Measurements from ENCODE around the gene ZNF770. TPM values are rescaled to one million over a fixed set of nuclear protein-coding genes. Genes with fewer than 3 reads are reported as not detected.

ZNF770 gene, protein sequence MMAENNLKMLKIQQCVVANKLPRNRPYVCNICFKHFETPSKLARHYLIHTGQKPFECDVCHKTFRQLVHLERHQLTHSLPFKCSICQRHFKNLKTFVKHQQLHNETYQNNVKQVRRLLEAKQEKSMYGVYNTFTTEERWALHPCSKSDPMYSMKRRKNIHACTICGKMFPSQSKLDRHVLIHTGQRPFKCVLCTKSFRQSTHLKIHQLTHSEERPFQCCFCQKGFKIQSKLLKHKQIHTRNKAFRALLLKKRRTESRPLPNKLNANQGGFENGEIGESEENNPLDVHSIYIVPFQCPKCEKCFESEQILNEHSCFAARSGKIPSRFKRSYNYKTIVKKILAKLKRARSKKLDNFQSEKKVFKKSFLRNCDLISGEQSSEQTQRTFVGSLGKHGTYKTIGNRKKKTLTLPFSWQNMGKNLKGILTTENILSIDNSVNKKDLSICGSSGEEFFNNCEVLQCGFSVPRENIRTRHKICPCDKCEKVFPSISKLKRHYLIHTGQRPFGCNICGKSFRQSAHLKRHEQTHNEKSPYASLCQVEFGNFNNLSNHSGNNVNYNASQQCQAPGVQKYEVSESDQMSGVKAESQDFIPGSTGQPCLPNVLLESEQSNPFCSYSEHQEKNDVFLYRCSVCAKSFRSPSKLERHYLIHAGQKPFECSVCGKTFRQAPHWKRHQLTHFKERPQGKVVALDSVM
- total RNA-seq (2014; rRNA removed; shearing (Covaris generic)), result 15.3 and 15.7 TPM in 2 replicates

DNA sequence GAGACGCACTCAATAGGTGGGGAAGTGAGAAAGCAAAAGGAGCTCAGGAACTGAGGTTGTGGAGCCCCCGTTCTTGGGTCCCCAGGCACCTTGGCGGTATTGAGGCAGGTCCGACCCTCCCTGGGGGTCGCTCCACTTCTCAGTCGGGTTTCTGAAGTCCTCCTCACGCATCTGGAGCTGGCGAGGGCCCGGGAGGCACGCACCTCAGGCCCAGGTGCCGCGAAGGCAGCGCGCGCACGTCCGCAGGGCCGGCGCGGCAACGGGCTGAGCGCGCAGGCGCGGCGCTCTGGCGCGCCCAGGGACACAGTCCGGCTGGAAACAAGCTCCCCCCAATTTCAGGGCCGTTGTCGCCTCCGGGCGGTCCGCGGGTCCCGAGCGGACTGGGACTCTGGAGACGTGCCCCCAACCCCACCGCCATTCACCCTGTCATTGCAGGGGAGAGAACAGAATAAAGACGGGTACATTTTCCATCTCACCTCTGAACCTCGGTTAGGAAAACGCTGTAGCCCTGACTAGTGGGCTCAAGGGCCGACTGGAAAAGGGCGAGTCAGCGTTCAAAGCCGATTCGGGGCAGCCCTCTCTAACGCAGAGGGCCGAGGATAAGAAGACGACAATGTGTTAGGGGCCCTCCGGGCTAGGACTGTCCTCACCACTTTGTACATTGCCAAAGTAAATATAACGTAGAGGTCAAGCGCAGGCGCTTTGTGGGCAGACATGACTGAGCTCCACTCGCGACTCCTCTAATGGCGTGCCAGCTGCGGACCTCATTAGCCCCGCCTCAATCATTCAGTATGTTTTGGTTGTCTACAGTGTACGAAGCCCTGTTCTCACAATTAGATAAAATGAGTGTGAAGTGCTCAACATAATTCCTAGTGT is at the start of gene ZNF770:
TSS of gene ZNF770 (minus strand) at position 261 of the 876 bp plus-strand sequence. CDS start 4,853 bp downstream, outside the sequence.
- DNase-seq (ENCODE audit: low spot score), result peak; percentile 45

DNA sequence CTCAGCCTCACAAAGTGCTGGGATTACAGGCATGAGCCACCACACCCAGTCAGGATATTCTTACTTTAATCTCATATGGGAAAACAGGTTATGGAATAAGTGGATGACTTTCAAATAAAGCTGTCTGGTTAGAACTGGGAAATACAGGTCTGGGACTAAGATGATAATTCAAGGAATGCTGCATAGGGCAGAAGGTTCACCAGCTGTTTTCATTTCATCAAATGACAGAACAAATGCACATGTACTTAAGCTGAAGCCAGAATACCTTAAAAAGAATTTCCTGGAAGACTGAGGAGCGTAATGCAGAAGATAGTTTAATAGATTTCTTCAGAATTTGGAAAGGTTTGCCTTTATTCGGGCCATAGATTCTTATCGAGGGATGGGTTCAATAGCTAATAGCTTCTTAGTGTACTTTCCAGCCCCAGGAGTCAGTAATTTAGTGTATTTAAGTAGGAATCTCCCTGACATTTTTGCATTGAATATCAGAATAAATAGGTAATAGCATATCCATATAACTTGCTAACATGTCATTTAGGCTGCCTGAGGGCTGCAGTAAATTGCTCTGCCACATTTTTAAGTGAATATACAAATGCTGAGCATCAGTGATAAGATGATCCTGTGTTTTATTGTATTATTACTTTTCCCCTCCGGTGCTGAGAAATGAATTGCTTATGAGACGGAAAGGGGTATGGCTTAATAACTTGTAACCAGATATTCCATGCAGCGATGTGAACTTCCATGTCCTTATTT is 40.3 kb upstream of the ZNF770 start:
- DNase-seq (ENCODE audit: low spot score), result no peak

DNA sequence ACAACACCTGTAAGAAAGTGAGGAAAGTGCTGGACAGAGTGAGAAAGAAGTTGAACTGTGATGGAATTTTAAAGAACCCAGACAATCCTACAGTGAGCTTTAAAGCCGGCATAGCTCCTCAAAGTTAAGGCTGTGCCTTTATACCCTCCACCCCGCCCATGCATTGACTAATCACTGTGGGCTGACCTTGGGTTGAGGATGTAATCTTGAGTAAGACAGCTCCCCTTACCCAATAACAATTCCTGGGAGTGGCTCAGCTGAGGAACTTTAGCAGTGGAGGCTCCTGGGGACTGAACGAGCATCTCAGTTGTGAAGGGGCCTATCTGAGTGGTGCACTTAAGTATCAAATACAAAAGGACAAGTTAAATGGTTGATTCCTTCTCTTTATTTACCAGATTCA is 35.7 kb upstream of the ZNF770 start:
- no peak for DNase-seq (ENCODE audit: low spot score)

DNA sequence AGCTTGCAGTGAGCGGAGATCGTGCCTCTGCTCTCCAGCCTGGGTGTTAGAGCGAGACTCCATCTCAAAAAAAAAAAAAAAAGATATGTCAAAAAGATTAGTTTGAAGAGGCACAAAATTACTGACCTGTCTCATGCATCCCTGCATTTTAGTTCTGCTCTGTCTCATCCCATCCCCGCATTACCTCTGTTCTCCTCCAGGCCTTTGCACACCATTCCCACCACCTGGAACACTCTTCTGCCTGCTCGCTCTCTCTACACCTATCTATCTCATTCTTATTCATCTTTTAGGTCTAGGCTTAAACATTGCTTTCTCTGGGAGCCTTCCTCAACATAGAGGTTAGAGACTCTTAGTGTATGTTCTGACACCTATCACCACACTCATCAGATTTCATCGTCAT is 32.9 kb upstream of the ZNF770 start:
- no peak for DNase-seq (ENCODE audit: low spot score)

DNA sequence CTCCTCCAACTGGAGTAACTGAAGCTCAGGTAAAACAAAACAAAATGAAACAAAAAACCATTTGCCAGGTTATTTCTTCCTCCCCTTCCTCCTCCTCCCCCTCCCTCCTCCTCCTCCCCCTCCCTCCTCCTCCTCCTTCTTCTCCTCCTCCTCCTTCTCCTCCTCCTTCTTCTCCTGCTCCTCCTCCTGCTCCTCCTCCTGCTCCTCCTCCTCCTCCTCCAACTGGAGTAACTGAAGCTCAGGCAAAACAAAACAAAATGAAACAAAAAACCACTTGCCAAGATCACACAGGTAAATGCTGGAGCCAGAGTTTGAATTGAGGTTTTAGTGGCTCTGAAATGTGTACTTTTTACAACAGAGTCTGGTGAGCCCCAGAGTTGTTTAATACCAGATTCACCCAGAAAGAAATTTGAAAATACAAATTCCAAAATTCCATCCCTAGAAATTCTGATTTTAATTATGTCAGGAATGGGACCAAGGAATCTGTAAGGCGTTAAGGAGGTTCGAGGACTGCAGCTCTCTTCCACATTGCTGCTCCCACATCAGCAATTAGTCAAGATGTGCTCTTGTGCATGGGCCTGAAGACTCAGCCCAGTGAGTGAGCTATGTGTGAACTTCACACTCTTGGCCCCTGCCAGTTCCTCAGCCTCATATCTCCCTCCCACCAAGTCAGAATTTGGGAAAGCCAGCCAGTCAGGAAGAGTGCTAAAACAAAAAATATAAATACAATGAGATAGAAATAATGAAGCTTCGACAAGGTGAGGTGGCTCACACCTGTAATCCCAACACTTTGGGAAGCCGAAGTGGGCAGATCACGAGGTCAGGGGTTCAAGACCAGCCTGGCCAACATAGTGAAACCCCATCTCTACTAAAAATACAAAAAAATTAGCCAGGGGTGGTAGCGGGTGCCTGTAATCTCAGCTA is 31.6 kb upstream of the ZNF770 start:
- peak; percentile 44 for DNase-seq (ENCODE audit: low spot score)

DNA sequence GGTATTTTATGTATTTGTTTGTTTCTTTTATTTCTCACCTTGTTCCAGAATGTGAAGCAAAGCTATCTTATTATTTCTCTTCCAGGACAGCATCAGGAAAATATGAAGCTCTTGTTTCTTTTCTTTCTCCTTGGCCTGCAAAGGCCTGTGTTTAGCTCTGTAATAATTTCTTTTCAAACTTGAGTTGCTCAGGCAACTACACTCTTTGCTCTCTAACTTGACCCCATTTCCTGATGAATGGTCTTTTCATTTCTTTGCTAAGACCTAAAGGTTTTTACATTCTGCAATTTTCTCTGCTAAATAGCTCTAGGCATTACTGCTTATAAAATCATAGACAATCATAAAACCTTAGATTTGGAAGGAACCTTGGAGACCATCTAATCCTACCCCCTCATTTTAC is 26.2 kb upstream of the ZNF770 start:
- no peak for DNase-seq (ENCODE audit: low spot score)

DNA sequence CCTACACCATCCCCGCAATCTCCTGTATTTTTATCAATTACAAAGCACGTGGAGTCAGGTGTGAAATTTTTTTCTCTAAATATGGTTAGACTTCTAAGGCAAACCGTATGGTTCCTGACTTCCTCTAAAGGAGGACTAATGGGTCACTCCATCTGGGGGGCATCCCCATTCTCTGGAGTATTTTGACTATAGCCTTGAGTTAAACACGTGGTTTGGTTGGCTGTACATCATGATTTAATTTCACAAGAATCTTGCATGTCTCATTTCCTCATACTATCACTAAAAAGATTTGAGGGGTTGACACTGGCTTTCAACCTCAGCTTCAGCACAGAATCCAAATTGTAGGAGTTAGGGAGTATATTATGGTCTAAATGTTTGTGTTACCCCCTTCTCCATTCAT is 25.3 kb upstream of the ZNF770 start:
- DNase-seq (ENCODE audit: low spot score), result no peak

DNA sequence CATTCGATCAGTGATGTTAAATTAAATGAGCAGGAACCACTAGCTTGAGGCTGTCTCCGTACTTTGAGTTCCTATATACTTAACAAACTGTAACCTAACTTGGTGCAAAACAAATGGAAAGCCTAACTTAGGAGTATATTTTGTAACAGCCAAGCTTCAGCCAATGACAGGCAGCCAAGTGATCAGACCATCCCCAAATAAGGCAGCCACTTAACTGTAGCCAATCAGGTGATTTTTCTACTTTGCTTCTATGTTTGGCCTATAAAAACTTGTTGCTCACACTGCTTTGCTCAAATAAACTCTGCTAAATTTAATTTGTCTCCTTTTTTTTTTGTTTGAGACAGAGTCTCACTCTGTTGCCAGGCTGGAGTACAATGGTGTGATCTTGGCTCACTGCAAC is 19.3 kb upstream of the ZNF770 start:
- DNase-seq (ENCODE audit: low spot score), result no peak

DNA sequence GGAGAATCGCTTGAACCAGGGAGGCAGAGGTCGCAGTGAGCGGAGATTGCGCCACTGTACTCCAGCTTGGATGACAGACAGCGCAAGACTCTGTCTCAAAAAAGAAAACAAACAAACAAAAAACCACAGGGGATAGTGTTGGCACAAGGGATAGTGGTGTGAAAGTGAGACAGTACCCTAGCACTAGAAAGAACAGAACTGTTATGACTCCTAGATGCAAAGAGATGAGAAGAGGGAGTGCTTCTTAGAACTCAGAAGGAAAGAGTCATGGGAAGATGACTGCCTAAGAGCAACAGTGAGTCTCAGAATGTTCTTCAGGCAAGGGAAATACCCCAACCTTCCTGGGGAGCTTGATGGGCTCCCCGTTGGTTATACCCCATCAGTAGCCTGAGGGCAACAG is 17.8 kb upstream of the ZNF770 start:
- DNase-seq (ENCODE audit: low spot score), result no peak

DNA sequence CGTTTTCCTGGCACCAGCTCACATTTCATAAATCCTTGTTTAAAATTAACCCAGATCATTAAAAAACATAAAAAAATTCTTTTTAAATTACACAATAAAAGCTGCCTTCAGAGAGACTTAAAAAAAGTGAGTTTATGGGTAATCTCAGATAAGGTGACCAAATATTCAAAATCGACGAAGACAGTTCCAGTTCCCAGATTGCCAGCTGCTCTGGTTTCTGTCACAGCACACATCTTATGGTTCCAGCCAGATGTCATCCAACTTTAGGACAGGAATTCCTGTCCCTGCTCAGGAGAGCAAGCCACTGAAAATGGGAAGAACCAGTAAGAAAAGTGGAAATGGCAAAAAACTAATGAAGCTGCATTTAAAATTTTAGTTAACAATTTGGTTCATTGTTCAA is 15.8 kb upstream of the ZNF770 start:
- DNase-seq (ENCODE audit: low spot score), result no peak

DNA sequence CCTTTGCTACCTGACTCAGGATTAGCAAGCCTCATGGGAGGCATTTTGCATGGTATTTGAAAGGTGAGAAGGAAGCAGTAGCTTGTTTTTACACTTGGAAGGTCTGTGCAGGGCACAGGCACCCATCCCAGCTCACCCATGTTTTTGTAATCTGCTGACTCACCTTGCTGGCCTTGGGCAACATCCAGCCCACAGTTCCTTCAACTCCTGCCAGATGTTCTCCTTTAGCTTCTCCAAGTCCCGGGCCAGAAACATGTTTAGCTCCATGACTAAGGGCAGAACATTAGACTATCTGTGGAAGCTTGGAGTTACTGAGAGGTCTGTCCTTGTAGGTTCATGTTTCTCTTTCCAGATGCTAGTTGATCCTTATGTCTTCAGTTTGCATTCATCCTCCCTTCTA is 12.4 kb upstream of the ZNF770 start:
- peak; percentile 64 for DNase-seq (ENCODE audit: low spot score)

DNA sequence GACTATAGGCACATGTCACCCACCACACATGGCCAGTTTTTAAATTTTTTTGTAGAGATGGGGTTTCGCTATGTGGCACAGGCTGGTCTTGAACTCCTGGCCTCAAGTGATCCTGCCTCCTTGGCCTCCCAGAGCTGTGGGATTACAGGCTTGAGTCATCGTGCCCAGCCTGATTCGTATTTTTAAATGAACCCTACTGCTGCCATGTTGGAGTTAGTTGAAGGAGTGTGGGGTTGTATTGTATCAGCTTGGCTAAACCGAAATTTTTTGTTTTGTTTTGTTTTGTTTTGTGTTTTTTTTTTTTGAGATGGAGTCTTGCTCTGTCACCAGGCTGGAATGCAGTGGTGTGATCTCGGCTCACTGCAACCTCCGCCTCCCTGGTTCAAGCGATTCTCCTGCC is 11.8 kb upstream of the ZNF770 start:
- no peak for DNase-seq (ENCODE audit: low spot score)

DNA sequence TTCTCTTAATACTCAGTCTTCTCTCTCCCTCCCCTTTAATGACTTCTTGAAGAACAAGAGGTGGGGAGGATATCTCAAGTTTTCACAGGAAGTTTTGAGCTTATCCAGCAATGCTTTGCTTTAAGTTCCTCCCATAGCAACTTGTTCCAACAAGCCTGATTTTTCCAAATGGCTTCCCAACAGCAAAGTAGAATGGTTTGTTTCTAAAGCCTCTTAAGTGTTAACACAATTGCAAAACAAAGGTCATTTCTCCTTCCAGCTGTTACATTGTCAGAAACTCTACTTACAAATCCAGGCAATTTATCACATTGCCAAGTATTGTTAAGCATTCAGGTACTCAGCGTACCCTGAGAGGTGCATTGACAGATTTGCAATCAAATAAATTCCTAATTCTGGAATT is 6.8 kb upstream of the ZNF770 start:
- DNase-seq (ENCODE audit: low spot score), result no peak

DNA sequence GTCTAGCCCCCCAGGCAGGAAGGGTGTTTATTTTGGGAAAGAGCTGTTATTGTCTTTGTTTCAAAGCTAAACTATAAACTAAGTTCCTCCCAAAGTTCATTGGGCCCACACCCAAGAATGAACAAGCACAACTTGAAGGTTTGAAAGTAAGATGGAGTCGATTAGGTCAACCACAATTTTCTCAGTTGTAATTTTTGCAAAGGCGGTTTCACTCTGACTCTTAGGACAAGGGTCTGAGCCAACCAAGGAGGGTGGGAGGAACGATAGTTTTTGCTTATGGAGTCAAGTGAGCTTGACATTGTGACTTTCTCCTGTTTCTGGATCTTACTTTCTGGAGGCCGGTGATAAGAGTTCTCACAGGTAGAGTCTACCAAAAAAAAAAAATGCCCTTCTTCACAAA is 5.8 kb upstream of the ZNF770 start:
- no peak for DNase-seq (ENCODE audit: low spot score)

DNA sequence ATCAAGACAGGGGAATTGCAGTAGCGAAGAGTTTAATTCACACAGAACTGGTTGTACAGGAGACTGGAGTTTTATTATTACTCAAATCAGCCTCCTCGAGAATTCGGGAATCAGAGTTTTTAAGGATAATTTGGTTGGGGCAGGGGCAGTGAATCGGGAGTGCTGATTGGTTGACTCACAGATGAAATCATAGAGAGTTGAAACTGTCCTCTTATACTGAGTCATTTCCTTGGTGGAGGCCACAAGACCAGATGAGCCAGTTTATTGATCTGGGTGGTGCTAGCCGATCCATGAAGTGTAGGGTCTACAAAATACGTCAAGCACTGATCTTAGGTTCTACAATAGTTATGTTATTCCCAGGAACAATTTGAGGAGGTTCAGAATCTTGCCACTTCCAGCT is 5.3 kb upstream of the ZNF770 start:
- peak; percentile 65 for DNase-seq (ENCODE audit: low spot score)

DNA sequence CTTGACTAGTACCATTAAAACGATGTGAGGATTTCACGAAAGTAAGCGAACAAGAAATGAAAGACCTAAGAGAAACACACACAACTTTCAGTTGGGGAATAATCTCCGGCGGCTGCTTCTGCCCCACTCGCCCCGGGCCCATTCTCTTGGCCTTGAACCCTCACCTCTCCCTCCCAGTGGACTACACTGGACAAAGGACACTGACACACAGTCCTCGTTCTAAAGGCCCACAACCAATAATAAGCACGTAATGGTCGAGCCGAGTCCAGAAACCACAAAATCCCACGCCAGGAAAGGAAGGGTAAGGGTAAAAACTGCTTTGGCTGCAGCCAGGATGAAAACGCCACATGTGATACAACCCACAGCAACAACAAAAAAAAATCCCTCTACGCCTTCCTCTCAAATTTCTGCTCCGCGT is 469 bp downstream of the ZNF770 start:
- peak; percentile 12 for DNase-seq (ENCODE audit: low spot score)

DNA sequence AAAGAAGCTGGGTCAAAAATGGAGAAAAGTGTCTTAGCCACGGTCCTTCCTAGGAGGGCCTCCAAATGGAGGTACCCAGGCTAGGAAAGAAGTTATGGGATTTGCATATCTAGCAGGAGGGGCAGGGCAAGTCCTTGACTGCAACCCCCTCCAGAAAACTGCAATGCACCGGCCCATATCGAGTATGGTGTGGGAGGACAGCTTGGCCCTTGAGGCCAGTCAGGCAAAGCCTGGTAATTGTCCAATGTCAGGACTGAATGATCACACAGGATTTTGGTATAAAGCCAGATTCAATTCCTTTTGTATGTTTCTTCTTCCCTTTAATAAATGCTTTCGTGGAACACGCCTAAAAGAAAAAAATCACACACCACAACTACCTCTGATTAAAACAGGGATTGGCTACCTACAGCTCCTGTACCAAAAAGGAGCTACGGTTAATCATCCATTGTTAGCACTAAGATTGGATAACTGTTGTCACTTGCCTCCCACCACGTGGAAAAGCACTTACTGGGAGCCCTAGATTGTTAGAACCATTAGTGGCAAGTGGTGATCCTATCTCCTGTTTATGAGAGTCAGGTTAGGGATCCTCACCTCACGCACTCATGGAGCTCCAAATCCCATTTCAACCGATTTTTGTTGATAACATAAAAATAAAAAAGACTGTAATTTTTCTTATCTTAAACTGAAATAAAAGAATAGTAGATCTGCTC is 1.2 kb downstream of the ZNF770 start:
- no peak for DNase-seq (ENCODE audit: low spot score)

DNA sequence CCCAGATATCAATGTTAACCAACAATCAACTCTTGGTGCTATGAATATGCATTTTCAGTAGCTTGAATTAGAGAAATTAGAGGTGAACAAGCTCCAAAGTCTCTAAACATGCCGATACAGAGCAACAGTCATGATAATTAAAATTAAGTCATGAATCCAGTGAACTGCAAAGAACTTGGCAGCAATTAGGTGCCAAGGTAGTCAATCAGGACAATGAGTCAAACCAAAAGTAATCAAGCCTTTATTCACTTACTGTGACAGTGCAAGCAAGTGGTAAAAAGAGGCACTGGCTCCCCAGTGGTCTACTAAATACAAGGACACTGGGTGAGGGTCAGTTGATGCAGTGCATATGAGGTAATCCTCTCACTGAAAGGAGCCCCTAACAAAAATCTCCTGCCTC is 1.8 kb downstream of the ZNF770 start:
- DNase-seq (ENCODE audit: low spot score), result no peak

DNA sequence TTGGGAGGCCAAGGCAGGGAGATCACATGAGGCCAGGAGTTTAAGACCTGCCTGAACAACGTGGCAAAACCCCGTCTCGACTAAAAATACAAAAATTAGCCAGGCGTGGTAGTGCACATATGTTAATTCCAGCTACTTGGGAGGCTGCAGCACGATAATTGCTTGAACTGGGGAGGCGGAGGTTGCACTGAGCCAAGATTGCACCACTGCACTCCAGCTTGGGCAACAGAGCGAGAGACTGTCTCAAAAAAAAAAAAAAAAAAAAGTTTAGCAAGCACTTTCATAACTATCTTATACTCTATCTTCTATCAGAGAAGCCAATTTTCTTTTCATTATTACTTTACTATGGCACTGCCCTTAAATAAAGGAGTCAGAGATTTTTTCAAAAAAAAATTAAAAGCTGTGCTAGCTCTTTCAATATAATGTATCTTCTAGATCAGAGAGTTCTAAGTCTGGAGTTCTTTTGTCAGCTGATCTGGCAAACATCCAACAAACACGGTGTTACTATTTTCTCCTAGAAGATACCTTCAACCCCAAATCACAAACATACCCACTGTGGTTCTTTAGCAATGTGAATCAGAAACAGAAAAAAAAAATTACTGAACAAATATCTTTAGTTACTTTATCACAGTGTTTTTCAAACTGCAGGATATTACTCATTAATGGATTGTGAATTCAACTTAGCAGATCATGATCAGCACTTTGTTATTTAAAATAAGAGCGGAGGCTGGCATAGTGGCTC is 3.0 kb downstream of the ZNF770 start:
- no peak for DNase-seq (ENCODE audit: low spot score)
